ENCODE measurements around the gene PAX3. TPM values are rescaled to one million over a fixed set of nuclear protein-coding genes. Genes with fewer than 3 reads are reported as not detected.
"Not testable (repeated sequence)": the region's sequence is repeated elsewhere in the genome, so short reads cannot be mapped to it uniquely, and the experiment has no call there.

The PAX3 gene
- total RNA-seq, 1 experiment from 2014 or later = not detected

DNA sequence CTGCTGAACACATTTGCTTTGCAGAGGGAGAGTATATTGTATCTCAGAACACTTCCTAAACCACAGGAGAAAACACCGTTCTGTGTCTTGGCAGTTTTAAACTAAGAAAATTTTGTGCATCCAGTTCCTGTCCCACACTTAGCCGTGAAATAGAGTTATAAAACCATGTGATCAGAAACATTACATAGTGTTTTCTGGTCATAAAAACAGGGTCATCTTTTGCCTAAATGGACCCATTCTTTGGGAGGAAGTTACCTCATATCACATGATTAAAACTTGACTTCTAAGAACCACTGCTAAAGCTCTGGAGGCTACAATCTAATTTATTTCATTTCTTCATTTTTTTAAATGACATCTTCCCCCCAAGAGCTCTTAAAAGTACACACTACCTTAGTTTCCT is 138.7 kb downstream of the PAX3 start:
- H4K20me1 ChIP-seq (ENCODE audit: low read length) = no peaks in the 10 kb centered on the region
- no peaks in the 10 kb centered on the region for H3F3A ChIP-seq (ENCODE audit: low read length, unreplicated experiment)
- no peaks in the 10 kb centered on the region for H3K9me2 ChIP-seq (replicated peaks; ENCODE audit: low read length)
- H3K4me1 ChIP-seq (ENCODE audit: insufficient read depth, low read length) = no peaks in the 10 kb centered on the region
- no peak overlapping the region for H3K4me3 ChIP-seq (ENCODE audit: low read length)
- H3K27ac ChIP-seq (ENCODE audit: low read length) = no peak overlapping the region
- CTCF ChIA-PET = no interaction called here
- TF ChIP-seq EZH2 (IDR thresholded peaks at IDR 0.05; ENCODE audit: low read length, unreplicated experiment) (no peak), EZH2phosphoT487 (IDR thresholded peaks at IDR 0.05; ENCODE audit: borderline replicate concordance, low read length) (no peak), CTCF (conservative IDR thresholded peaks at IDR 0.05; ENCODE audit: low read depth, low read length) (no peak)
- no peaks in the 10 kb centered on the region for H3K9me3 ChIP-seq (ENCODE audit: low read length)
- H3K9ac ChIP-seq (ENCODE audit: low read length) = no peak overlapping the region
- H3K79me2 ChIP-seq (ENCODE audit: low read length) = no peaks in the 10 kb centered on the region
- peaks cover 23% of the 10 kb centered on the region for H3K27me3 ChIP-seq (ENCODE audit: low read length)
- intact Hi-C loops (cut with micrococcal nuclease) = no loop called here
- POLR2A ChIA-PET (ENCODE audit: unreplicated experiment) = no interaction called here
- H2AFZ ChIP-seq (ENCODE audit: low read length) = no peak overlapping the region
- H3K36me3 ChIP-seq (ENCODE audit: low read depth, low read length) = no peaks in the 10 kb centered on the region
- ATAC-seq = no peak
- no peak for DNase-seq
- BruUV-seq (replicated peaks) = no TSS peak
- H3K4me2 ChIP-seq (ENCODE audit: low read length) = no peak overlapping the region

DNA sequence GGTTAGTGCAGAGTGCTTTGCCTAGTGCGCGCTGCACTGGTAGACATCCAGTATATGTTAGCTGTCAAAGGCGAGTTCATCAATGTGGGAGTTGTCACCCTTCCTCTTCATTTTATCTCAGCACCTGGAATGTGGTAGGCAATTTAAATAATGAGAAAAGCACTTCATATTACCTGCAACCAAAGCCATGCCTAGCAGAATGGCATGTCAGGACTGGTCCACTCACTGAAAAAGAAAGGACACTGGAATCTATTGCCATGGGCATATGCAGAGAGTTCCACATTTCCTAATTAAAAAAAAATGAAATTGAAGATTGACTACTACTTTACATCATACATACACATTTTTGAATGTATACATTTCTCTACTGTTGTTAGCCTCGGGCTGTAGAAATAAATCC is 139.6 kb downstream of the PAX3 start:
- no peaks in the 10 kb centered on the region for H3K9me2 ChIP-seq (replicated peaks; ENCODE audit: low read length)
- H3K27ac ChIP-seq (ENCODE audit: low read length) = no peak overlapping the region
- H3K9me3 ChIP-seq (ENCODE audit: low read length) = no peaks in the 10 kb centered on the region
- H4K20me1 ChIP-seq (ENCODE audit: low read length) = no peaks in the 10 kb centered on the region
- peaks cover 18% of the 10 kb centered on the region for H3K27me3 ChIP-seq (ENCODE audit: low read length)
- no peaks in the 10 kb centered on the region for H3F3A ChIP-seq (ENCODE audit: low read length, unreplicated experiment)
- H3K79me2 ChIP-seq (ENCODE audit: low read length) = no peaks in the 10 kb centered on the region
- DNase-seq (no peak), ATAC-seq (no peak)
- no peaks in the 10 kb centered on the region for H3K36me3 ChIP-seq (ENCODE audit: low read depth, low read length)
- ChIA-PET POLR2A (ENCODE audit: unreplicated experiment) (no interaction called here), CTCF (no interaction called here)
- no peak overlapping the region for H3K4me2 ChIP-seq (ENCODE audit: low read length)
- H3K9ac ChIP-seq (ENCODE audit: low read length) = no peak overlapping the region
- no peak overlapping the region for H3K4me3 ChIP-seq (ENCODE audit: low read length)
- no TSS peak for BruUV-seq (replicated peaks)
- TF ChIP-seq CTCF (conservative IDR thresholded peaks at IDR 0.05; ENCODE audit: low read depth, low read length) (no peak), EZH2phosphoT487 (IDR thresholded peaks at IDR 0.05; ENCODE audit: borderline replicate concordance, low read length) (no peak), EZH2 (IDR thresholded peaks at IDR 0.05; ENCODE audit: low read length, unreplicated experiment) (no peak)
- intact Hi-C loops (cut with micrococcal nuclease) = no loop called here
- H2AFZ ChIP-seq (ENCODE audit: low read length) = no peak overlapping the region
- no peaks in the 10 kb centered on the region for H3K4me1 ChIP-seq (ENCODE audit: insufficient read depth, low read length)

DNA sequence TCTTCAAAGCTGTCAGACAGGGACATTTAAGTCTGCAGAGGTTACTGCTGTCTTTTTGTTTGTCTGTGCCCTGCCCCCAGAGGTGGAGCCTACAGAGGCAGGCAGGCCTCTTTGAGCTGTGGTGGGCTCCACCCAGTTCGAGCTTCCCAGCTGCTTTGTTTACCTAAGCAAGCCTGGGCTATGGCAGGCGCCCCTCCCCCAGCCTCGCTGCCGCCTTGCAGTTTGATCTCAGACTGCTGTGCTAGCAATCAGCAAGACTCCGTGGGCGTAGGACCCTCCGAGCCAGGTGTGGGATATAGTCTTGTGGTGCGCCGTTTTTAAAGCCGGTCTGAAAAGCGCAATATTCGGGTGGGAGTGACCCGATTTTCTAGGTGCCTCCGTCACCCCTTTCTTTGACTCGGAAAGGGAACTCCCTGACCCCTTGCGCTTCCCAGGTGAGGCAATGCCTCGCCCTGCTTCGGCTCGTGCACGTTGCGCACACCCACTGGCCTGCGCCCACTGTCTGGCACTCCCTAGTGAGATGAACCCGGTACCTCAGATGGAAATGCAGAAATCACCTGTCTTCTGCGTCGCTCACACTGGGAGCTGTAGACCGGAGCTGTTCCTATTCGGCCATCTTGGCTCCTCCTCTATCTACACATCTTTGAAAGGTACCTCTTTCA is 143.7 kb downstream of the PAX3 start:
- ATAC-seq; H3K79me2 ChIP-seq (ENCODE audit: low read length); H3F3A ChIP-seq (ENCODE audit: low read length, unreplicated experiment); BruUV-seq (replicated peaks); intact Hi-C loops (cut with micrococcal nuclease); H3K9me3 ChIP-seq (ENCODE audit: low read length); H4K20me1 ChIP-seq (ENCODE audit: low read length); H3K9ac ChIP-seq (ENCODE audit: low read length); H3K27me3 ChIP-seq (ENCODE audit: low read length); H2AFZ ChIP-seq (ENCODE audit: low read length); CTCF ChIA-PET; H3K4me1 ChIP-seq (ENCODE audit: insufficient read depth, low read length); H3K4me3 ChIP-seq (ENCODE audit: low read length); H3K4me2 ChIP-seq (ENCODE audit: low read length); H3K36me3 ChIP-seq (ENCODE audit: low read depth, low read length); H3K9me2 ChIP-seq (replicated peaks; ENCODE audit: low read length); POLR2A ChIA-PET (ENCODE audit: unreplicated experiment); DNase-seq; H3K27ac ChIP-seq (ENCODE audit: low read length): not testable (repeated sequence)

Other genes with a start within 250 kb of the PAX3 start
- gene SGPP2, start 125.5 kb upstream of the PAX3 start, total RNA-seq (2014; rRNA removed) = not detected in 2 replicates